Type B pancreatic cell (in vitro differentiated cells): ENCODE results near the gene HMOX1. TPM values are rescaled to one million over a fixed set of nuclear protein-coding genes. Genes with fewer than 3 reads are reported as not detected.

ENCODE experiments used
- DNase-seq: peaks from one replicate; pipeline ENCODE4 v3.0.0; 2021; ENCODE audit warnings: mixed read lengths; ENCODE audit not compliant: unreplicated experiment; ENCODE audit errors: extremely low spot score
- H3K27ac Mint-ChIP-seq: 2 replicates; pipeline ENCODE4 v1.8.0; 2021; ENCODE audit warnings: mild to moderate bottlenecking, mixed read lengths
- H3K27me3 Mint-ChIP-seq: 2 replicates; pipeline ENCODE4 v1.8.0; 2021; ENCODE audit warnings: mixed read lengths
- H3K36me3 Mint-ChIP-seq: 2 replicates; pipeline ENCODE4 v1.8.0; 2021; ENCODE audit warnings: mixed read lengths
- H3K4me1 Mint-ChIP-seq: one replicate; pipeline ENCODE4 v1.8.0; 2021; ENCODE audit warnings: mixed read lengths; ENCODE audit not compliant: unreplicated experiment
- H3K4me3 Mint-ChIP-seq: 2 replicates; pipeline ENCODE4 v1.8.0; 2021; ENCODE audit warnings: mild to moderate bottlenecking, mixed read lengths
- H3K9me3 Mint-ChIP-seq: 2 replicates; pipeline ENCODE4 v1.8.0; 2021; ENCODE audit warnings: mixed read lengths
- CTCF ChIP-seq: fragments of 200-600 bp; sonication (generic); conservative IDR thresholded peaks from 2 replicates; pipeline ENCODE4 v1.5.0; 2021; ENCODE audit warnings: antibody characterized with exemption, mild to moderate bottlenecking
- total RNA-seq: library from RNA; stranded (reverse); gene quantifications from 2 replicates; pipeline ENCODE4 v1.2.1, GENCODE V29; 2021; ENCODE audit warnings: low replicate concordance

The HMOX1 gene
- total RNA-seq, 1 donor from 2014 or later = 4.1 TPM

- H3K27ac Mint-ChIP-seq = no peak overlapping the region
- peaks cover 5% of the 10 kb centered on the region for H3K36me3 Mint-ChIP-seq
- H3K4me3 Mint-ChIP-seq = no peak overlapping the region
Observed at GRCh38 chr22:35403356-35403755, 22.5 kb downstream of the HMOX1 start.

GRCh38 chr22:35404176-35404575, 23.3 kb downstream of the HMOX1 start:
- no peak overlapping the region for H3K27ac Mint-ChIP-seq
- no peak overlapping the region for H3K4me3 Mint-ChIP-seq
- no peak for DNase-seq
- no peaks in the 10 kb centered on the region for H3K9me3 Mint-ChIP-seq
- peaks cover 5% of the 10 kb centered on the region for H3K36me3 Mint-ChIP-seq
- no peaks in the 10 kb centered on the region for H3K27me3 Mint-ChIP-seq
- no peak for TF ChIP-seq CTCF
- H3K4me1 Mint-ChIP-seq = peaks cover 22% of the 10 kb centered on the region

More at GRCh38 chr22:35403356-35403755, 22.5 kb downstream of the HMOX1 start:
- Mint-ChIP-seq H3K9me3 (no peaks in the 10 kb centered on the region), H3K4me1 (peaks cover 22% of the 10 kb centered on the region), H3K27me3 (no peaks in the 10 kb centered on the region)
- DNase-seq = no peak
- TF ChIP-seq CTCF = no peak

GRCh38 chr22:35406443-35406842, 25.5 kb downstream of the HMOX1 start:
- H3K4me1 Mint-ChIP-seq = peaks cover 8% of the 10 kb centered on the region

GRCh38 chr22:35407362-35407761, 26.5 kb downstream of the HMOX1 start:
- no peak for TF ChIP-seq CTCF
- H3K27me3 Mint-ChIP-seq = no peaks in the 10 kb centered on the region
- H3K9me3 Mint-ChIP-seq = no peaks in the 10 kb centered on the region
- no peak overlapping the region for H3K4me3 Mint-ChIP-seq
- H3K4me1 Mint-ChIP-seq = peaks cover 5% of the 10 kb centered on the region
- no peak for DNase-seq
- no peak overlapping the region for H3K27ac Mint-ChIP-seq
- H3K36me3 Mint-ChIP-seq = peaks cover 17% of the 10 kb centered on the region

More at GRCh38 chr22:35406443-35406842, 25.5 kb downstream of the HMOX1 start:
- no peaks in the 10 kb centered on the region for H3K9me3 Mint-ChIP-seq
- no peak for TF ChIP-seq CTCF
- H3K27me3 Mint-ChIP-seq = no peaks in the 10 kb centered on the region
- peaks cover 11% of the 10 kb centered on the region for H3K36me3 Mint-ChIP-seq
- H3K27ac Mint-ChIP-seq = no peak overlapping the region
- no peak overlapping the region for H3K4me3 Mint-ChIP-seq
- no peak for DNase-seq

GRCh38 chr22:35409783-35410662, 29.1 kb downstream of the HMOX1 start:
- H3K27ac Mint-ChIP-seq = peak overlapping the region; percentile 48

More at GRCh38 chr22:35409783-35410662, 29.1 kb downstream of the HMOX1 start:
- Mint-ChIP-seq H3K4me3 (no peak overlapping the region), H3K9me3 (no peaks in the 10 kb centered on the region), H3K36me3 (peaks cover 22% of the 10 kb centered on the region), H3K4me1 (no peaks in the 10 kb centered on the region), H3K27me3 (no peaks in the 10 kb centered on the region)
- no peak for DNase-seq
- no peak for TF ChIP-seq CTCF
